GM12873 (cell line): ENCODE results near the gene RBMS1.

Experiments used
- TF ChIP-seq, protein P1 (sequence below): IDR thresholded peaks from 2 replicates; pipeline ENCODE4 v1.5.1; 2012; ENCODE audit warnings: low read depth, mild to moderate bottlenecking, moderate library complexity, low read length, control low read depth; ENCODE audit not compliant: insufficient read depth; ENCODE audit errors: missing control alignments

Gene RBMS1

GRCh38 chr2:160373263-160373662, 120.3 kb downstream of the RBMS1 start:
- TF ChIP-seq, protein P1, sequence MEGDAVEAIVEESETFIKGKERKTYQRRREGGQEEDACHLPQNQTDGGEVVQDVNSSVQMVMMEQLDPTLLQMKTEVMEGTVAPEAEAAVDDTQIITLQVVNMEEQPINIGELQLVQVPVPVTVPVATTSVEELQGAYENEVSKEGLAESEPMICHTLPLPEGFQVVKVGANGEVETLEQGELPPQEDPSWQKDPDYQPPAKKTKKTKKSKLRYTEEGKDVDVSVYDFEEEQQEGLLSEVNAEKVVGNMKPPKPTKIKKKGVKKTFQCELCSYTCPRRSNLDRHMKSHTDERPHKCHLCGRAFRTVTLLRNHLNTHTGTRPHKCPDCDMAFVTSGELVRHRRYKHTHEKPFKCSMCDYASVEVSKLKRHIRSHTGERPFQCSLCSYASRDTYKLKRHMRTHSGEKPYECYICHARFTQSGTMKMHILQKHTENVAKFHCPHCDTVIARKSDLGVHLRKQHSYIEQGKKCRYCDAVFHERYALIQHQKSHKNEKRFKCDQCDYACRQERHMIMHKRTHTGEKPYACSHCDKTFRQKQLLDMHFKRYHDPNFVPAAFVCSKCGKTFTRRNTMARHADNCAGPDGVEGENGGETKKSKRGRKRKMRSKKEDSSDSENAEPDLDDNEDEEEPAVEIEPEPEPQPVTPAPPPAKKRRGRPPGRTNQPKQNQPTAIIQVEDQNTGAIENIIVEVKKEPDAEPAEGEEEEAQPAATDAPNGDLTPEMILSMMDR: no peak

DNA sequence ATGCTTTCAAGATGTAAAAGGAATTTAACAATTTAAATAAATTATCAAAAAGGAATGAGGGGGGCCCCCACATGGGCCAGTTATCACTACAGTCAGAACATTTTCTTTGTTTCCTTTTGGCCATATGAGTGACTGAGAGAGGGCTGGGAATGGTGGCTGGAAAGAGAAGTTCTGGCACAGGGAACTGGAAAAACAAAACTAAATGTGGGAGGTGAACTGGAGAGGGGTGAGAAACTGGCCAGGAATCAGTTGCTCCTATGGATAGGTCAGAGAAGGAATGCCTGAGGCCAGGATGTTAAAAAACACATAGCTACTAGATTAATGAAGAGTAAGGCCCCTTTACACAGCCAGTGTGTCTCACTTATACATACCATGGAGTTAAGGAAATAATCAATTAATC, 121.0 kb downstream of the RBMS1 start:
- TF ChIP-seq, protein P1: no peak

GRCh38 chr2:160372010-160372356, 121.6 kb downstream of the RBMS1 start:
- TF ChIP-seq, protein P1: no peak

DNA sequence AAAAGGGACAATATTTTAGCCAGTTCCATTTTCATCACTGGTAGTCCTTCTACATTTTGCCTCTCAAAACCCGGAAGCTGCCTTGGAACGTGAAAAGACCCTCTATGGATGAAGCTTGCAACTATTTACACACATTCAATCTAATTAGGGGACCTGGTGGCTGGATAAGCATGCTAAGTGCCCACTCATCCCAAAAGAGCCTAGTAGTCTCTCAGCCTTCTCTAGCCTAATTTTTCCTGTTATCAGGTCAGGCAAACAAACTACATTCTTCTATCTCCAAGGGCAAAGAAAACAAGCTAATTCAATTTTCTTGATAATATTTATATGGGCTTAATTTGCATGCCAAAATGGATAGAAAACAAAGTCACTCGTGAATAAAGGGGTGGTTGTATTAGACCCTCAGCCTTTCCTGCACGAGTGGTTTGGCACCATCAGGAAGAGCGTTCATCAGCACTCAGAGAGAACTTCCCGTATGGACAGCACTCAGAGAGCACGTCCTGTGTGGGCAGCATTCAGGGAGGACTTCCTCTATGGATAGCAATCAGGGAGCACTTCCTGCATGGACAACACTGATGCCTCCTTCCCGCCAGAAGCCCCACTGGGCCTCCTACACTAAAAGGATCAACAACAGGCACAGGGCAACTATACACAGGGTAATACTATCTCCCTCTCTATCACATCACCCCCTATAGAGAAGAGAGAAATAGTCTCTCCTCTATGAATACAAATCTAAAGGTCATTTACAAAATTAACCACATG, 122.2 kb downstream of the RBMS1 start:
- TF ChIP-seq, protein P1: no peak

DNA sequence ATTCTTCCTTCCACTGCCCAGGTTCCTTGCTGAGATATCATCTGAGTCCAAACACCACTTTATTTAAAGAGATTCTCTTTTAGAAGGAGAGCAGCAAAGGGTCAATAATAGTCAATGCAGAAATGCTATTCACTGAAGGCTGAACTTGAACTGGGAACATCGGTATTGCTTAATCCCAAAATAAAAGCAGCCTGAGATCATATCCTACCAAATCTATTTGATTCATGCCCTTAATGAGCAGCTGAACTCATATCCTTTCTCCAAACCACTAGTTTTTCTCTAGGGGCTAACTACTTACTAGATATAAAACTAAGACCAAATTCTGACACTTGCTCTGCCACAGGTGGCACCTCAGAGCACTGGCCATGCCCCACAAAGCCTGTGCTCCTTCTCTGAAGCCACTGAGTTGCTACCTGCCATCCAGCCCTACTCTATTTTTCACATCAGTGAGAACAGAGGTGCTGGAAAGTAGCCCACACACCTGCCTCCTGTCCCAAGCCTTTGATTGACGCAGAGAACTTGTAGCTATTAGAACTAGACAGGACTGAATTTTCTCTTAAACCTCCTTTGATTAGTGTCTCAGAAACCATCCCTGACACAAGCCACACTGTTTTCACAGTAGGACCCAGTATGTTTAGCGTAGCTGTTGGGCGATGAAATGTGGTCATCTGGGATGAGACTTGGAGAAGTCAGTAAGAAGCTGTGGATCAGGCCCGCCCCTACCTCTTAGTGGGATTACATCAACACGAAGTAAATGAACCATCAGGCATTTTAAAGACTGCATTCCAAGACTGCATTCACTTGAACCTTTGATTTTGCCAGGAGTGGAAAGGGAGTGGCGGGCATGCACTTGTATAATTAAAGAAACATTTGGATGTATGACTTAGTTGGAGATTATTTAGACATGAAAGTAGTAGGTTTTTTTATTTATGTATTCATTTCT, 124.3 kb downstream of the RBMS1 start:
- TF ChIP-seq, protein P1: no peak

GRCh38 chr2:160367887-160368286, 125.7 kb downstream of the RBMS1 start:
- TF ChIP-seq, protein P1: no peak

DNA sequence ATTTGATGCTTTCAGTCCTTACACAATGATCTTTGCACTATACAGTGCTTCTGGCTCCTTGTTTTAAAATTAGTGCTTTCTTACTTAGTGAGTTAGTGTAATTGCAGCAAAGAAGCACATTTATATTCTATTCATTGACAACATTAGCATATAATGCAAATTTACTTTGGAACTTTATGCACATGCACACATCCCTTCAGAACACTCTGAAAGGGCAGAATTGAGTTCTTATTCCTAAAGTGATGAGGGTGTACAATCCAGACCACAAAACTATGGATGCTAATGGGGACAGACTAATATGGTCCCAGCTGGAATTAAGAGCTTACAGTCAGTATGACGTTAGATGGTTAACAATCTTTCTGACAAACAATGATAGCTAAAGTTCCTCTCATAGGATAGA, 127.1 kb downstream of the RBMS1 start:
- TF ChIP-seq, protein P1: no peak
